Mammary microvascular endothelial cell (primary cell): Measurements from ENCODE around the gene ZNF775. TPM values are rescaled to one million over a fixed set of nuclear protein-coding genes. Genes with fewer than 3 reads are reported as not detected.

Source experiments
- total RNA-seq: library from RNA; depleted of rRNA; stranded (reverse); fragments of >200 nt; gene quantifications from 2 replicates; pipeline ENCODE4 v1.2.3, GENCODE V29; 2015

Gene ZNF775
- 5.1 and 6.8 TPM in 2 replicates for total RNA-seq

GRCh38 chr7:150378853-150379440 is at the start of gene ZNF775:
Gene ZNF775, plus strand, starts transcription at chr7:150379330. Its CDS starts 9,141 bp downstream, at chr7:150388471.

GRCh38 chr7:150341263-150342120 is 37.6 kb upstream of the ZNF775 start, which contains the start of gene RARRES2:
Gene RARRES2, minus strand, starts transcription at chr7:150341629. Its CDS starts 1,020 bp downstream, at chr7:150340609.

GRCh38 chr7:150368096-150368883 is 10.8 kb upstream of the ZNF775 start, which contains the start of gene REPIN1:
Gene REPIN1, plus strand, starts transcription at chr7:150368822. Its CDS starts 890 bp downstream, at chr7:150369712.

Other genes starting within 250 kb of the ZNF775 start
- gene LRRC61, start 56.0 kb upstream of the ZNF775 start, total RNA-seq: 0.98 and 1.00 TPM in 2 replicates
- gene ACTR3C, start 55.8 kb upstream of the ZNF775 start, total RNA-seq: 0.07 and 0.49 TPM in 2 replicates
- gene RARRES2, start 37.7 kb upstream of the ZNF775 start, total RNA-seq: not detected in 2 replicates
- gene REPIN1, start 10.5 kb upstream of the ZNF775 start, total RNA-seq: 124 and 135 TPM in 2 replicates
- 16.7 and 18.3 TPM in 2 replicates for gene GIMAP8, start 71.3 kb downstream of the ZNF775 start, total RNA-seq
- gene GIMAP7, start 135.5 kb downstream of the ZNF775 start, total RNA-seq: 20.4 and 26.2 TPM in 2 replicates
- 62.7 and 64.1 TPM in 2 replicates for gene GIMAP4, start 188.1 kb downstream of the ZNF775 start, total RNA-seq